HT1080 (cell line): ENCODE measurements around the gene CFAP97D2. TPM values are rescaled to one million over a fixed set of nuclear protein-coding genes. Genes with fewer than 3 reads are reported as not detected.
"Not testable (repeated sequence)": the region's sequence is repeated elsewhere in the genome, so short reads cannot be mapped to it uniquely, and the experiment has no call there.

ENCODE experiments used
- DNase-seq: peaks from one replicate; pipeline ENCODE4 v3.0.0-alpha.2; 2015; ENCODE audit warnings: low read depth
- polyA plus RNA-seq, 2 experiments: library from polyadenylated mRNA; depleted of rRNA; stranded (reverse); fragments of >200 nt; gene quantifications; 2 replicates each; pipeline ENCODE4 v1.2.3, GENCODE V29; 2015
- total RNA-seq: library from RNA; depleted of rRNA; stranded (reverse); fragments of >200 nt; shearing (Covaris generic); gene quantifications from 2 replicates; pipeline ENCODE4 v1.2.3, GENCODE V29; 2014; rRNA removed

The CFAP97D2 gene
- not detected in 2 replicates for total RNA-seq
- not detected in 2 replicates for polyA plus RNA-seq (2015; cell fraction: cytosol; rRNA removed)
- not detected in 2 replicates for polyA plus RNA-seq (2015; cell fraction: nucleus; rRNA removed)

- no peak for DNase-seq
These were observed at the start of gene CFAP97D2 for GRCh38 chr13:114179087-114179658. Gene CFAP97D2 (plus strand): TSS chr13:114179257. CDS start chr13:114179331, 74 bp downstream.

GRCh38 chr13:114129649-114130062 lies 49.4 kb upstream of the CFAP97D2 start:
- DNase-seq = peak; percentile 48

- DNase-seq = no peak
These were observed 48.8 kb upstream of the CFAP97D2 start for GRCh38 chr13:114130131-114130836.

- DNase-seq = peak; percentile 95
These were observed 48.0 kb upstream of the CFAP97D2 start for GRCh38 chr13:114130837-114131582.

GRCh38 chr13:114131583-114132418 lies 47.3 kb upstream of the CFAP97D2 start:
- DNase-seq = no peak

- peak; percentile 77 for DNase-seq
These were observed 46.5 kb upstream of the CFAP97D2 start, which contains the start of gene RASA3 for GRCh38 chr13:114132419-114133121. Gene RASA3 (minus strand): TSS chr13:114132623. CDS start chr13:114132489, 134 bp downstream.

GRCh38 chr13:114133126-114133525 lies 45.9 kb upstream of the CFAP97D2 start:
- DNase-seq = not testable (repeated sequence)

- DNase-seq = not testable (repeated sequence)
These were observed 45.5 kb upstream of the CFAP97D2 start for GRCh38 chr13:114133552-114133951.

- DNase-seq = no peak
These were observed 44.7 kb upstream of the CFAP97D2 start for GRCh38 chr13:114134111-114134943.

- no peak for DNase-seq
These were observed 44.0 kb upstream of the CFAP97D2 start for GRCh38 chr13:114134944-114135610.

GRCh38 chr13:114135731-114136171 lies 43.3 kb upstream of the CFAP97D2 start:
- no peak for DNase-seq

- no peak for DNase-seq
These were observed 42.5 kb upstream of the CFAP97D2 start for GRCh38 chr13:114136576-114136975.

- DNase-seq = no peak
These were observed 38.7 kb upstream of the CFAP97D2 start for GRCh38 chr13:114140131-114140905.

- DNase-seq = no peak
These were observed 38.2 kb upstream of the CFAP97D2 start for GRCh38 chr13:114140906-114141250.

GRCh38 chr13:114141261-114141996 lies 37.6 kb upstream of the CFAP97D2 start:
- no peak for DNase-seq

GRCh38 chr13:114142137-114142550 lies 36.9 kb upstream of the CFAP97D2 start:
- DNase-seq = no peak
